B cell (primary cell): Measurements from ENCODE around the gene ENDOU. TPM values are rescaled to one million over a fixed set of nuclear protein-coding genes. Genes with fewer than 3 reads are reported as not detected.

Experiments
- ATAC-seq: fragments of 200-7000 bp; cut with Tn5 transposase; one replicate; pipeline ENCODE4 v1.10.0; 2021; ENCODE audit warnings: low read depth, mild to moderate bottlenecking, moderate number of reproducible peaks, moderate library complexity
- CTCF ChIA-PET: fragments of 350-600 bp; sonication (Branson Sonifier 250); formaldehyde crosslinking; loops from one replicate; lab custom pipeline; 2021; ENCODE audit warnings: antibody characterized with exemption, inconsistent platforms; lab: Charles Lee
- POLR2A ChIA-PET: fragments of 350-600 bp; sonication (Branson Sonifier 250); formaldehyde crosslinking; loops from one replicate; lab custom pipeline; 2021; ENCODE audit warnings: antibody characterized with exemption; lab: Charles Lee
- DNase-seq: peaks from one replicate; pipeline ENCODE4 v3.0.0; 2013
- H2AFZ ChIP-seq: 2 replicates; pipeline ENCODE4 v1.6.1; 2012; ENCODE audit warnings: mild to moderate bottlenecking, low read depth, low read length; ENCODE audit not compliant: insufficient read depth, poor library complexity, severe bottlenecking
- H3K27ac ChIP-seq, 2 donors: 1 replicate in 1 of 2; 2 replicates in 1 of 2; pipeline ENCODE4 v1.5.1; 2012 to 2013; ENCODE audit warnings: low read length in 2 of 2, mild to moderate bottlenecking in 2 of 2, moderate library complexity in 1 of 2
- H3K27me3 ChIP-seq, 4 experiments: fragments of 200-600 bp in 1 of 4; sonication (generic) in 1 of 4; replicated peaks in 1 of 4; 1 replicate in 2 of 4; 2 replicates in 2 of 4; pipeline versions ENCODE4 v1.6.1 to v1.7.0; 2013 to 2016; ENCODE audit warnings: low read length in 3 of 4, mild to moderate bottlenecking in 2 of 4, mixed read lengths in 1 of 4, moderate library complexity in 1 of 4; ENCODE audit not compliant: insufficient read depth in 4 of 4, control insufficient read depth in 3 of 4; ENCODE audit errors: control extremely low read depth in 1 of 4
- H3K36me3 ChIP-seq, 2 experiments: replicated peaks in 1 of 2; 1 replicate in 1 of 2; 2 replicates in 1 of 2; pipeline versions ENCODE4 v1.6.1 to v1.7.1; 2013; ENCODE audit warnings: low read length in 1 of 2; ENCODE audit not compliant: insufficient read depth in 2 of 2, control insufficient read depth in 1 of 2; ENCODE audit errors: control extremely low read depth in 1 of 2, extremely low read depth in 1 of 2
- H3K4me1 ChIP-seq, 2 donors: fragments of 200-600 bp in 1 of 2; sonication (generic) in 1 of 2; 1 replicate in 1 of 2; 2 replicates in 1 of 2; pipeline versions ENCODE4 v1.5.1 to v1.6.1; 2013 to 2017; ENCODE audit warnings: low read length in 2 of 2; ENCODE audit not compliant: control insufficient read depth in 2 of 2, insufficient read depth in 2 of 2
- H3K4me2 ChIP-seq: replicated peaks from 2 replicates; pipeline ENCODE3; 2012; ENCODE audit warnings: mild to moderate bottlenecking, low read depth, low read length; ENCODE audit not compliant: poor library complexity, severe bottlenecking
- H3K4me3 ChIP-seq, 5 experiments: fragments of 200-600 bp in 1 of 5; sonication (generic) in 1 of 5; 1 replicate in 3 of 5; 2 replicates in 2 of 5; pipeline versions ENCODE4 v1.5.1 to v1.7.0; 2011 to 2016; ENCODE audit warnings: low read length in 4 of 5, mild to moderate bottlenecking in 4 of 5, low read depth in 2 of 5, control low read depth in 1 of 5, moderate library complexity in 1 of 5; ENCODE audit not compliant: insufficient read depth in 1 of 5; ENCODE audit errors: control extremely low read depth in 1 of 5, extremely low read depth in 1 of 5
- H3K79me2 ChIP-seq: fragments of 200-600 bp; sonication (generic); one replicate; pipeline ENCODE4 v1.6.0; 2016; ENCODE audit warnings: low read length; ENCODE audit not compliant: control insufficient read depth, insufficient read depth
- H3K9ac ChIP-seq: fragments of 200-600 bp; sonication (generic); 2 replicates; pipeline ENCODE4 v1.6.1; 2017; ENCODE audit warnings: mild to moderate bottlenecking, low read length, moderate library complexity
- H3K9me3 ChIP-seq, 3 donors: one replicate each; pipeline versions ENCODE4 v1.6.1 to v1.7.1; 2013; ENCODE audit warnings: low read length in 2 of 3; ENCODE audit not compliant: control insufficient read depth in 2 of 3, insufficient read depth in 1 of 3; ENCODE audit errors: control extremely low read depth in 1 of 3
- H4K20me1 ChIP-seq: 2 replicates; pipeline ENCODE4 v1.6.0; 2012; ENCODE audit warnings: mild to moderate bottlenecking, low read length; ENCODE audit not compliant: insufficient read depth, control insufficient read depth, poor library complexity, severe bottlenecking
- H3K27ac Mint-ChIP-seq: one replicate; pipeline ENCODE4 v1.8.0; 2021; ENCODE audit warnings: mixed read lengths
- H3K27me3 Mint-ChIP-seq: one replicate; pipeline ENCODE4 v1.8.0; 2021; ENCODE audit warnings: mixed read lengths
- H3K4me1 Mint-ChIP-seq: one replicate; pipeline ENCODE4 v1.8.0; 2021; ENCODE audit warnings: mixed read lengths
- H3K4me3 Mint-ChIP-seq: one replicate; pipeline ENCODE4 v1.8.0; 2021; ENCODE audit warnings: mixed read lengths
- H3K9me3 Mint-ChIP-seq: one replicate; pipeline ENCODE4 v1.8.0; 2022; ENCODE audit warnings: mixed read lengths; ENCODE audit not compliant: insufficient read depth
- EZH2 ChIP-seq: IDR thresholded peaks from 2 replicates; pipeline ENCODE4 v1.6.1; 2012; ENCODE audit warnings: borderline replicate concordance, low read depth, mild to moderate bottlenecking, moderate library complexity, low read length; ENCODE audit not compliant: insufficient read depth, poor library complexity, severe bottlenecking
- WGBS: methylation state at CpG from one replicate; pipeline ENCODE4 v1.1.5; 2013; ENCODE audit warnings: missing lambda C conversion rate; ENCODE audit not compliant: insufficient coverage; 5-methylcytosine and 5-hydroxymethylcytosine counted together
- intact Hi-C: fragments of 100-400 bp; cut with micrococcal nuclease; formaldehyde crosslinking; loops from one replicate; pipeline ENCODE4 v1.10.0; 2022
- polyA plus RNA-seq: library from polyadenylated mRNA; depleted of rRNA; stranded (reverse); fragments of >200 nt; gene quantifications from 2 replicates; pipeline ENCODE4 v1.2.3, GENCODE V29; 2012
- total RNA-seq, 2 donors: library from RNA; stranded (reverse); fragments of 120-200 nt in 1 of 2; gene quantifications; 1 replicate in 1 of 2; 2 replicates in 1 of 2; pipeline versions ENCODE4 v1.2.3 to v1.2.4, GENCODE V29; 2013 to 2022
- TF ChIP-seq, protein P1 (sequence below): fragments of 200-600 bp; IDR thresholded peaks from one replicate; pipeline ENCODE4 v1.8.0; 2022; ENCODE audit warnings: antibody characterized with exemption, mild to moderate bottlenecking

The ENDOU gene
- total and polyA plus RNA-seq, 2 donors (not counting 1 experiment from before 2014, with no cell fraction given): 0.03 TPM; not detected in 1

DNA sequence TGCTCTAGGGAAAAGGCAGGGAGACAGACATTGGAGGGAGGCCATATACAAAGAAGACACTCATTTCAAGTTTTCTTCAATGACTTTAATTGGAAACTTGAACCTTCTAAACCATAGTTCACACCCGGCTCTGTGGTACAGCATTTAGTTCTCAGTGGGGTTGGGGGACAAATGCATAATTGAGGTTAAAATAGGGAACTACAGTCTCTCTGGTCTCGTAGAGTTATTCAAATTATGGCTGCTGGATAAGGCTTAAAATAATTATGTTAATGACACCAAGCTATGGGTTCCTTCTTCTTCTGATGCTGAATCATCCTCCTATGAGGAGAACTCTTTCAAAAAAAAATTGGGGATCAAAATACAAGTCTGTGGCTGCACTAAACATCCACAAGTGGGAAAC lies 15.6 kb downstream of the ENDOU start:
- peak overlapping the region; percentile 70 for H3K27ac Mint-ChIP-seq
- TF ChIP-seq, protein P1, sequence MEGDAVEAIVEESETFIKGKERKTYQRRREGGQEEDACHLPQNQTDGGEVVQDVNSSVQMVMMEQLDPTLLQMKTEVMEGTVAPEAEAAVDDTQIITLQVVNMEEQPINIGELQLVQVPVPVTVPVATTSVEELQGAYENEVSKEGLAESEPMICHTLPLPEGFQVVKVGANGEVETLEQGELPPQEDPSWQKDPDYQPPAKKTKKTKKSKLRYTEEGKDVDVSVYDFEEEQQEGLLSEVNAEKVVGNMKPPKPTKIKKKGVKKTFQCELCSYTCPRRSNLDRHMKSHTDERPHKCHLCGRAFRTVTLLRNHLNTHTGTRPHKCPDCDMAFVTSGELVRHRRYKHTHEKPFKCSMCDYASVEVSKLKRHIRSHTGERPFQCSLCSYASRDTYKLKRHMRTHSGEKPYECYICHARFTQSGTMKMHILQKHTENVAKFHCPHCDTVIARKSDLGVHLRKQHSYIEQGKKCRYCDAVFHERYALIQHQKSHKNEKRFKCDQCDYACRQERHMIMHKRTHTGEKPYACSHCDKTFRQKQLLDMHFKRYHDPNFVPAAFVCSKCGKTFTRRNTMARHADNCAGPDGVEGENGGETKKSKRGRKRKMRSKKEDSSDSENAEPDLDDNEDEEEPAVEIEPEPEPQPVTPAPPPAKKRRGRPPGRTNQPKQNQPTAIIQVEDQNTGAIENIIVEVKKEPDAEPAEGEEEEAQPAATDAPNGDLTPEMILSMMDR: no peak
- no peak for TF ChIP-seq EZH2
- Histone ChIP-seq H3K27me3 (no peaks in the 10 kb centered on the region), H3K79me2 (peaks cover 68% of the 10 kb centered on the region), H3K9ac (no peak overlapping the region), H3K27ac (peak overlapping the region; percentile 38 to 59), H2AFZ (no peak overlapping the region), H3K9me3 (no peaks in the 10 kb centered on the region), H3K4me3 (peak overlapping the region in 1 of 5 experiments; percentile 1), H3K36me3 (no peaks in the 10 kb centered on the region), H3K4me2 (peak overlapping the region; percentile 61), H3K4me1 (peaks cover 48 to 49% of the 10 kb centered on the region in 2 donors), H4K20me1 (peaks cover 4% of the 10 kb centered on the region)
- H3K27me3 Mint-ChIP-seq: no peaks in the 10 kb centered on the region
- WGBS: no CpG with 5 or more reads among the region's 2 CpGs
- intact Hi-C loops: loop anchor here (5.0 to 10.0 kb wide), 5 partner anchors 198 to 1337 kb away; partner anchors contain the start of genes CCDC184, SENP1 and SLC38A2
- H3K4me1 Mint-ChIP-seq: peaks cover 56% of the 10 kb centered on the region
- ChIA-PET POLR2A (no interaction called here), CTCF (interaction anchor here (1.0 to 23.9 kb wide), 9 partner anchors 14 to 129 kb away, joined by 3 to 584 read pairs (median 4); partner anchors contain the start of genes RAPGEF3 and SLC48A1)
- ATAC-seq (peak; percentile 18), DNase-seq (peak; percentile 54)
- peak overlapping the region; percentile 45 for H3K4me3 Mint-ChIP-seq
- H3K9me3 Mint-ChIP-seq: no peaks in the 10 kb centered on the region

DNA sequence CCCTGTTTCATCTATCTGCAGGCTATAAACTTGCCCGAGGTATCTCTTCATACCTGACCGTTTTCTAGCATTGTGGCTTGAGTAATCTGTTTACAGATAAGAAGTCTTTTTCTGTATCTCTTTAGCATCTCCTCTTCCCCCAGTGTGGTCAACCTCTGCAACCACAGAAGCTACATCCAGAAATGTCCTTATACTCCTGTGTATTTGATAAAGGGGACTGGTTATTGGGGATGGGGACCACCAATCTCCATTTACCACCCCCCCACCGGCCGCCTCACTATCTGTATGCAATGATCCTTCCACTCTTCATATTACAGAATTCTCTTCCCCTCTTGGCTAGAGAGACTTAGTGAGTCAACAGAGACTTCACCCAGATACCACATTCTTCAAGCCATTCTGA lies 16.1 kb downstream of the ENDOU start:
- Mint-ChIP-seq H3K4me3 (peak overlapping the region; percentile 45), H3K9me3 (no peaks in the 10 kb centered on the region), H3K4me1 (peaks cover 56% of the 10 kb centered on the region), H3K27me3 (no peaks in the 10 kb centered on the region), H3K27ac (peak overlapping the region; percentile 70)
- Histone ChIP-seq H2AFZ (no peak overlapping the region), H3K9ac (no peak overlapping the region), H3K9me3 (no peaks in the 10 kb centered on the region), H3K27me3 (no peaks in the 10 kb centered on the region), H3K4me1 (peaks cover 50 to 51% of the 10 kb centered on the region in 2 donors), H3K79me2 (peaks cover 73% of the 10 kb centered on the region), H3K36me3 (no peaks in the 10 kb centered on the region), H3K4me2 (peak overlapping the region; percentile 61), H4K20me1 (peaks cover 9% of the 10 kb centered on the region), H3K4me3 (peak overlapping the region in 1 of 5 experiments; percentile 1), H3K27ac (peak overlapping the region in 1 of 2 donors; percentile 59)
- TF ChIP-seq, protein P1: no peak
- TF ChIP-seq EZH2: no peak
- ChIA-PET POLR2A (no interaction called here), CTCF (interaction anchor here (1.0 to 23.9 kb wide), 7 partner anchors 14 to 129 kb away, joined by 4 to 584 read pairs (median 11); partner anchors contain the start of genes RAPGEF3 and SLC48A1)
- ATAC-seq (no peak), DNase-seq (no peak)
- intact Hi-C loops: loop anchor here (5.0 to 10.0 kb wide), 5 partner anchors 198 to 1337 kb away; partner anchors contain the start of genes CCDC184, SENP1 and SLC38A2
- no CpG with 5 or more reads among the region's 4 CpGs for WGBS
